ENCODE measurements around the gene RPL18A. TPM values are rescaled to one million over a fixed set of nuclear protein-coding genes. Genes with fewer than 3 reads are reported as not detected.

The RPL18A gene
- total RNA-seq, 1 experiment from 2014 or later = 953 TPM

DNA sequence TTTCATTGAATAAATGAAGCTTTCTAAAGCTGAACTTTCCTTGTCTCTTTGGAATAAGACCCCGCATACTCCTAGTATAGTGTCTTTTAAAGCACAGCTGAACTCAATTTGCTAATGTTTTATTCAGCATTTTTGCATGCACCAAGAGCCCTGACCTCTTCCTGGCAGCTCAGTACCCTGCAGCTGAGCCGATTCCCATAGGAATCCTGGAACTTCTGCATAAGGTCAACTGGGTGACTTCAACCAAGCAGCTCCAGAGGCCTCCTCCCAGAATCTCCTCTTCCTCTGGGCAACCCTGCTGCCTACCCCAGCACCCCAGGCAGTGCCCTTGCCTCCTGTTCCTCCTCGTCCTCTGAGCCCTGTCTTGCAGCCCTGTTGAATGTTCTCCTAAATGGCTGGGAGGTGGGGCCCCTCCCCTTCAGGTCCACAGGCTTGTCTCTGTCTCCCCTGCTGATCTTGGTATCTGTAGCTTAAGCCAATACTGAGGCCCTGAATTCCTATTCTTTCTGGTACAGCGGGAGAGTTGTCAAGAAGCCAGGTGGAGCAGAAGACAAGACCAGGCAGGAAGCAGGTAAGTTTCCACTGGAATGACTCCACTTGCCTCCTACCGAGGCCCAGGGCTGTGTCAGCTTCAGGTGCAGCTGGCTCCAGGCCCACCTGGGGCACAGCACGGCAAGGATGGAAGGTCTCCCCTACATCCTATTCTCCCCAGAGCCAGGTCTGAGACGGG is 49.5 kb downstream of the RPL18A start:
- no peak for DNase-seq (ENCODE audit: low spot score)

DNA sequence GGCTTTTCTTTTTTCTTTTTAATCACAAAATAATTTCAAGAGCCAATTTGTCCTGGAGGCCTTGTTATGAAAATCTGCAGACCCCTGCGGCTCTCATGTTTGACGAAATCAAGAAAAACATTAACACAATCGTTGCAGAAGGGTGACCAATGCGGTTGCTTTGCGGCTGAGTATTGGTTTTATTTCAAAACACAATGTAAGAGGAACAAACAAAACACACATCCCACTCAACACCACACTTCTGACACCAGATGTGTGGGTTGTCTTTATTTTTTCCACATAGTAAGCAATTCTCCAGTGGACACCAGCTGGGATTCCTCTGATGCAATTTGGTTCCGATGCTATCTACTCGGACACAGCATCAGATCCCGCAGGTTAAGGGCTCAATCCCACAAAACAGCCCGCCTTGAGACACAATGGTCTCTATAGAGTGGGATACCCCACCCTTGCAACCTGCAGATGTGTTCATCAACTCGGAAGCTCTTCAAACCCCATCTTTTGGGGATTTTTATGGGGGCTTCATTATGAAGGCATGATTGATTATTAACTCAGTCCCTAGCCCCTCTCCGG is 51.2 kb downstream of the RPL18A start:
- no peak for DNase-seq (ENCODE audit: low spot score)

Other genes starting within 250 kb of the RPL18A start
- 0.34 and 6.2 TPM in 2 replicates for gene UNC13A, start 171.6 kb upstream of the RPL18A start, total RNA-seq (2014; rRNA removed; shearing (Covaris generic))
- 14.2 and 27.8 TPM in 2 replicates for gene MAP1S, start 140.4 kb upstream of the RPL18A start, total RNA-seq (2014; rRNA removed; shearing (Covaris generic))
- gene FCHO1, start 108.4 kb upstream of the RPL18A start, total RNA-seq (2014; rRNA removed; shearing (Covaris generic)) = 0.67 and 2.1 TPM in 2 replicates
- gene B3GNT3, start 64.8 kb upstream of the RPL18A start, total RNA-seq (2014; rRNA removed; shearing (Covaris generic)) = not detected in 2 replicates
- gene INSL3, start 38.4 kb upstream of the RPL18A start, total RNA-seq (2014; rRNA removed; shearing (Covaris generic)) = not detected in 2 replicates
- 0.41 and 0.69 TPM in 2 replicates for gene JAK3, start 11.9 kb upstream of the RPL18A start, total RNA-seq (2014; rRNA removed; shearing (Covaris generic))
- not detected in 2 replicates for gene SLC5A5, start 12.0 kb downstream of the RPL18A start, total RNA-seq (2014; rRNA removed; shearing (Covaris generic))
- gene CCDC124, start 73.1 kb downstream of the RPL18A start, total RNA-seq (2014; rRNA removed; shearing (Covaris generic)) = 52.3 and 55.7 TPM in 2 replicates
- gene KCNN1, start 107.2 kb downstream of the RPL18A start, total RNA-seq (2014; rRNA removed; shearing (Covaris generic)) = 0.14 TPM in 1 of 2 replicates, not detected in the other
- gene ARRDC2, start 148.3 kb downstream of the RPL18A start, total RNA-seq (2014; rRNA removed; shearing (Covaris generic)) = 7.4 and 12.2 TPM in 2 replicates
- gene IL12RB1, start 227.0 kb downstream of the RPL18A start, total RNA-seq (2014; rRNA removed; shearing (Covaris generic)) = 0.93 TPM in 1 of 2 replicates, not detected in the other
- 2.7 and 3.0 TPM in 2 replicates for gene MAST3, start 237.9 kb downstream of the RPL18A start, total RNA-seq (2014; rRNA removed; shearing (Covaris generic))

Measured in A172 (cell line).